Pericardium fibroblast (primary cell): ENCODE results near the gene GPR119. TPM values are rescaled to one million over a fixed set of nuclear protein-coding genes. Genes with fewer than 3 reads are reported as not detected.

Experiments used
- total RNA-seq: library from RNA; depleted of rRNA; stranded (reverse); fragments of >200 nt; gene quantifications from 2 replicates; pipeline ENCODE4 v1.2.3, GENCODE V29; 2015

GPR119 gene
- total RNA-seq: not detected in 2 replicates

DNA sequence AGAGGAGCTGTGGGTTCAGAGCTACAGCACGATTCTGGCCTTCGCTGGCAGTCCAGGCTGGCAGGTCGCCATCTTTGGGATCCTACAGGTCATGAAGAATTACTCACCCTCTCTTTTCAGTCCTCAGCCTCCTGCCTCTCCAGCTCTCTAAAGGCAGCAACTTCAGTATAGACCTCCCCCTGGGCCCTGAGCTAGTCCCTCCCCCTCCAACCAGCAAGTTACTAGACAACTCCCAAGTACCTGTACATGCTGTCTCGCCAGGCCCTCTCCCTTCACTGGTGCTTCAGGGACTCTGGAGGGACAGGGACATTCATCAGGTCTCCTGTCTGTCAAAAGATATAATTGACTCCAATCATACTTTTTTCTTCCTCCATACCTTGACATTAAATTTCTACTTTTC lies at the start of gene GPR119:
Gene GPR119, minus strand, starts transcription at position 155 of the 400 bp plus-strand sequence. CDS start 227 bp downstream, outside the sequence.

DNA sequence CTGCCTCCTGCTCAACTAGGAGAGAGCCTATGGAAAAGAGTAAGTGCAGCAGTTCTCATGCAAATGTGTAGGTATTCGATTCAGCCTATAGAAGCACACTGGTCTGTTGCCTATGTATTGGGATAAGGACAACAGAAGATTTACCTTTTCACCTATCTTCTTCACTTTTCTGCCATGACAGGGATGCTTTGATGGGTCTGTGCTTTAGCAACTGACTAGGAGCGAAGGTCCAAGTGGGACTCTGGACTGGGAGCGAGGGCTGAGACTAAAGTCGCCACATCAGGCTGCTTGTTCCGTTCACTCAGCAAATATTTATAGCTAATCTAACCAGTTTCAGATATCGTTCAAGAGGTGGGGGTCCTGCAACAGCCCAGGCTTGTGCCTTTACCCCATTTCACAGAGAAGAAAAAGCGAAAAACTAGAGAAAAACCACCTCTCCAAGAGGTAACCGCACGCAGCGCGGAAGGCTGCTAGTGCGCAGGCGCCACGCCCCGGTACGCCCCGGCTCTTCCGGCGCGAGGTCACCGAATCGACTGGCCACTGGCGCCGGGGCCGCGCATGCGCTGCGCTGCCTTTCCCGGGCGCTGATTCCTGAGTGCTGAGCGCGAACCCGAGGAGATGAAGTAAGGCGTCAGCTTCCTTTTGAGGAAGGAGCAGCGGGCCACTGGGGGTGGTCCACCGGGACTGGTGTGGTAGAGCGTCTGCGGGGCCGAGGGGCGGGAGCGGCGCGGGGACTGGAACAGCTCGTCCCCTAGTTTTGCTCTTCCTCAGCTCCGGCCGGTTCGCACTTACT lies 16.1 kb upstream of the GPR119 start, which contains the start of gene RBMX2:
Gene RBMX2, plus strand, starts transcription at position 573 of the 793 bp plus-strand sequence. Its CDS starts 46 bp downstream, at position 619.

GRCh38 chrX:130339408-130340222 lies 45.9 kb downstream of the GPR119 start, which contains the start of gene SLC25A14:
Gene SLC25A14 (plus strand): TSS chrX:130339919. CDS start chrX:130340279, 360 bp downstream.

Other genes with a start within 250 kb of the GPR119 start
- gene AIFM1, start 219.8 kb downstream of the GPR119 start, total RNA-seq: 10.6 and 12.4 TPM in 2 replicates
- gene RAB33A, start 213.7 kb downstream of the GPR119 start, total RNA-seq: 3.6 and 10.6 TPM in 2 replicates
- 1.6 and 4.1 TPM in 2 replicates for gene ZNF280C, start 116.8 kb downstream of the GPR119 start, total RNA-seq
- 3.4 and 4.2 TPM in 2 replicates for gene SLC25A14, start 45.8 kb downstream of the GPR119 start, total RNA-seq
- 10.7 and 12.3 TPM in 2 replicates for gene RBMX2, start 16.3 kb upstream of the GPR119 start, total RNA-seq